Kasumi-1 (cell line): Measurements from ENCODE around the gene RPA3.

Experiments used
- DNase-seq, 2 experiments: peaks; one replicate each; lab custom pipeline; 2025; lab: John Stamatoyannopoulos, UW

The RPA3 gene

DNA sequence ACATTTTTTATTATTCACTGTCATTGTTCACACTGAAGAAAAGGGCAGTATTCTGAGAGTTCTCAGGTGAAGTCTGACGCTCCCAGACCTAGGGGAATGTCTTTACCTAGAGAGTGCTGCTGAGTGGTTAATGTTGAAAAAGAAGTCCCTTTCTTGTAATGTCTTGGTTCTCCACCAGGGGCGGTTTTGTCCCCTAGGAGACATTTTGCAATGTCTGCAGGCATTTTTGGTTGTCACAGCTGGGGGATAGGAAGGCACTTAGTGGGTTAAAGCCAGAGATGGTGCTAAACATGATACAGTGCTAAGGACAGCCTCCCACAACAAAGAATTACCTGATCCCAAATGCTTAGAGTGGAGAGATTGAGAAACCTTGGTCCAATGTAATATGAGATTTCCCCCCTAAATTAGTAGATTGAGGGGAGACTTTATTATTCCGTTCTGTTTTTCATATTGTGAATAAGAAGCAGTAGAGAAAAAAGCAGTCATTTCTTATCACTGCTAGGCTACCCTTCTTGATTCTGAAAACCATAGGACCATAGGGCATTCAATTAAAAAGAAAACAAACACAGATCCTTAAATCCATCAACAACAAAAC lies 64.7 kb downstream of the RPA3 start:
- peak; percentile 9 to 30 for DNase-seq

DNA sequence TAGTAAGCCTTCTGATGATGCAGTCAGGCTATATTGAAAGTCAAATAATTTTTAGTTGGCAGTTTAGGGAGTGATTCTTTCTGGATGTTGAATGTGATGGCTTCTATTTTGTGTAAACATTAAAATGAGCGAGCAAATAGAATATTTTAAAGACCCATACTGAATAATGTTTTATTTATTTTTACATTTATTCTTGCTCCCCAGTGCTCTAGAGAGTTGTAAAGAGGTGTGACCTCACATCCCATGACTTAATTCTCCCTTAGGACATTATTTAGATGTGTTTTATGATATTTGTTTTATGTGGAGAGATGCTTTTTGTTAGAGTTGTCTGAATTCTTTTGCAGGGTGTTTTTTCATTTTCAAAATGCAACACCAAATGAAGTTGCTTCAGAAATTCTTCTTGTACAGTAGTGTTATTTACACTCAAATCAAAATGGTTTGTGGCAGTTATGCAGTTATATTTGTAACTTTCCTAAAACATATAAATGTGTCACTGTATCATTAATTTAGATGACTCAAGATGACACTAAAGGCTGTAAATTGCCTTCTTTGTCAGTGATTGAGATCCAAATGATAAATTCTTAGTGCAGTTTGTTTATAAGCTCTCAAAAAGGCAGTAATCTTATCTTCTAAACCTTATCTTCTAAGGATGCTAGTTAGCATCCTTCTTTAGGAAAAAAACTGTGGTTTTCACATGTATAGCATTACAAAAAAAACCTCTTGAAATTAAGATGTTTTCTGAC lies 65.4 kb downstream of the RPA3 start:
- no peak for DNase-seq

- no peak for DNase-seq
Measured at GRCh38 chr7:7651479-7651878, 66.9 kb downstream of the RPA3 start.

DNA sequence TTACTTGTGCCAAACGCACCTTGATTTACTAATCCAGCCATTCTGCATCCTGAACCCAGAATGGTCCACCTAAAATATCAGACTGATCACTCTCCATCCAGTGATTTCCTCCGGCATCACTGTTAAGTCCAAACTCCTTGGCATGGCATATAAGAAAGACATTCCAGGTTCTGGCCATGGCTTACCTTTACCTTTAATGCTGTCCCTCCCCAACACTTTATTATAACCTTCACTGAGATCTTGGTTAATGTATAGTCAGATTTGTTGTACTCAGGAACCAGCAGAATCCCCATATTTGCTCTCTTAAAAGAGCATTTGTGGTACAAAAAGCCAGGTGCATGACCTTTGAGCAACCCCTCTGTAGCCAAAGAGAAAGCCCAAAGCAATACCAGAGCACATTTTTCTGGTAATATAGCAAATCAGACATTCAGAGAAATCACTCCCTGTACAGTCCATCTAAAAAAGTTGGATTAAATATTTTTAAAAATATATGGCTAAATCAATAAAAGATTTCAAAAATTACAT lies 67.7 kb downstream of the RPA3 start:
- no peak for DNase-seq

GRCh38 chr7:7647495-7648036 lies 70.8 kb downstream of the RPA3 start:
- DNase-seq = no peak

DNA sequence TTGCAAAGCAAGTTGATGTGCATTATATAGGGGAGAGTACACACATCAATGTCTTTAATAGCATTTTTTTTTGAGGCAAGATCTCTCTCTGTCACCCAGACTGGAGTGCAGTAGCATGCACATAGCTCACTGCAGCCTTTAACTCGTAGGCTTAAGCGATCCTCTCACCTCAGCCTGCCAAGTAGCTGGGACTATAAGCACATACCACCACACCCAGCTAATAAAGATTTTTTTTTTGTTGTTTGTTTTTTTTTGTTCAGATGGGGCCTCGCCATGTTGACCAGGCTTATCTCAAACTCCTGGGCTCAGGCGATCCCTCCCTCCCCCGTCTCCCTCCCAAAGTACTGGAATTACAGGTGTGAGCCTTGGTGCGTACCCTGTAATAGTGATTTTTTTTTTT lies 76.3 kb downstream of the RPA3 start:
- DNase-seq = no peak

DNA sequence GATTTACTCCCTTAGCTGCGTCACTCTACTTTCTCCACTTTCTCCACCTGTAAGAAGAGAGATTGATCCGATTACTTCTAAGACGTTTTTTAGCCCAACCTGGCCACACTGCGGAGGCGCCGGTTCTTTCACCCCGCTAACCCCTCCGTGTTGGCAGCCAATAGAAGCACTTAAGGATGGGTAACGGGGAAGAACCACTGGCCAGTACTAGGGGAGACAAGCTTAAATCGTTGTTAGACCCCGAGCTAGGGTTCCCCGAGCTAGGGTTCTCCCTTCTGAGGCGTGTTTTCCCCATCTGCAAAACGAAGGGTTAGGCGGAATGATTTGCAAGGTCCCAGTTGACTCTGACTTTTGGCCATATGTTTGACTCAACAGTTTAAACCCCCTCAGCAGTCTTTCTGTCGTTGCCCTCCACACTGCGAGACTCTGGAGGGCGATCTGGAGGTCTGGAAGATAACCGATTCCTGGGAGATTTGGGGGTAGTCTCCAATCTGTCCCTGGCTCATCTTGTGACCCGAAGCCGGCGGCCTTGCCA lies 77.2 kb downstream of the RPA3 start:
- peak; percentile 31 to 46 for DNase-seq

DNA sequence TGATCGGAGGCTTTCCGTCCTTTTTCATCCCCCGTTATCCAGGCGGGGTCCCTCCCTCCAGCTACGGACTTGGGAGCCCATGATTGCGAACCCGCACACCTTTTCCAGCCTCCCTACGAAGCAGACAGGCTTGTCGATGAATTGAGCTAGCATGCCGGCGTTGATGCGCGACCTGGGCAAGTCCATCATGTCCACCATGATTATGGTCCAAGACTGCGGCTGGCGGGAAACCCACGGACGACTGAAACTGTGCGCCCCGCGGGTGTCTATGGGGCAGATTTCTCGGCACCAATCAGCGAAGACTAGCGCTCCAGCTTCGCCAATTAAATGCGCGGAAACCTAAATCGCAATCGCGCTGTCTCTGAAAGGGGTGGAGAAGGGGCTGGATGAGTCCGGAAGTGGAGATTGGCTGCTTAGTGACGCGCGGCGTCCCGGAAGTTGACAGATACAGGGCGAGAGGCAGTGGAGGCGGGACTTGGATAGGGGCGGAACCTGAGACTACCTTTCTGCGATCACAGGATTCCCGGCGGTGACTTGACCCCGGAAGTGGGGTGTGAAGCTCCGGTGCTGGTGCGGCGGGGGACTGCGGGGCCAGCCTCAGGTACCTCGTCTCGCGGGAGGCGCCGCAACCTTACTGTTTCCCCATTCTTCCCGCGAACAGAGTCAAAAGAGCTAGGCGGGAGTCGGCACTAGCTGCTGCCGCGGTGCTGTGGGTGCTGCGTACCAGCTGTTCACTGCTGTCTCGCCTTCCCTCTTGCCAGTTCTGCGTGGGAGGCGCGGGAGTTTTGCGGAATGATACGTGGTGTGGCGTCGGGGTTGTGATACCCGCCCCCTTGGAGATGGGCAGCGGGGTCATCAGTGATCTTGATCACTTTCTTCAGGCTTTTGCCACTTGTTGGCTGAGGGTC lies 77.9 kb downstream of the RPA3 start, which contains the start of gene UMAD1:
Gene UMAD1 (plus strand): TSS at position 532 of the 908 bp plus-strand sequence. CDS start 32,620 bp downstream, outside the sequence.
- DNase-seq = peak; percentile 90 to 93

- peak; percentile 18 to 24 for DNase-seq
Measured at GRCh38 chr7:7639847-7640220, 78.6 kb downstream of the RPA3 start.

DNA sequence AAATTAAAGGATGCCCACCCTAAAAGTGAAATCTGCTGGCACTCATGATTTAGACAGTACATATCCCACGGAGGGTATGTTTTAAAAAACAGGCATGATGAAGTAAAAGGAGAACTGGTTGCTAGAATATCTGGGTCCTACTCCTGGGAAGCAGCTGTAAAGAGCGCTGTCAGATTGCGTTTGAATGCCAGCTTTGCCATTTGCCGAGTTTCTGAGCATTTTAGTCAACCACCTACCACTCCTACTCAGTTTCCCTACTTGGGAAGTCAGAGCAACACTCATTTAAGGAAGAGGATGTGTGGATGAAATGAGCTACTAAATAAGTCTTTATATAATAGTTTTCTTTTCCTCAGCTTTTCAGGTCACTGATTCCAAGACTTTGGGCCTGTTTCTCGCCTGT lies 79.0 kb downstream of the RPA3 start:
- peak in 1 of 2 experiments; percentile 5 for DNase-seq

DNA sequence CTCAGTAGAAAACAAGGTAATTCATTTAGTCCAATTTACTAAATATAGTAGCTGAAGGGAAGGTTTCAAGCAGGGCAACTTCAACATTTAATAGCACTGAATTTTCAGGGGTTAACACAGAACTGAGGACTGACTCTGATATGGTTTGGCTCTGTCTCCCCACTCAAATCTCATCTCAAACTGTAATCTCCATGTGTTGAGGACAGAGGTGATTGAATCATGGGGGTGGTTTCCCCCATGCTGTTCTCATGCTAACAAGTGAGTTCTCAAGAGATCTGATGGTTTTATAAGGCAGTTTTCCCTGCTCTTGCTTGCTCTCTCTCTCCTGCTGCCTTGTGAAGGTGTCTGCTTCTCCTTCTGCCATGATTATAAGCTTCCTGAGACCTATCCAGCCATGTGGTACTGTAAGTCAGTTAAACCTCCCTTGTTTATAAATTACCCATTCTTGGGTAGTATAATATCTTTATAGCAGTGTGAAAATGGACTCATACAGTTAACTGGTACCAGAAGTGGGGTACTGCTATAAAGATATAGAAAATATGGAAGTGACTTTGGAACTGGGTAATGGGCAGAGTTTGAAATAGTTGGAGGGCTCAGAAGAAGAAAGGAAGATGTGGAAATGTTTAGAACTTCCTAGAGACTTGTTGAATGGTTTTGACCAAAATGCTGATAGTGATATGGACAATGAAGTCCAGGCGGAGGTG lies 87.6 kb downstream of the RPA3 start:
- DNase-seq = no peak

- DNase-seq = no peak
Measured at GRCh38 chr7:7628476-7628875, 89.9 kb downstream of the RPA3 start.

GRCh38 chr7:7620644-7621210 lies 97.7 kb downstream of the RPA3 start:
- DNase-seq = no peak

DNA sequence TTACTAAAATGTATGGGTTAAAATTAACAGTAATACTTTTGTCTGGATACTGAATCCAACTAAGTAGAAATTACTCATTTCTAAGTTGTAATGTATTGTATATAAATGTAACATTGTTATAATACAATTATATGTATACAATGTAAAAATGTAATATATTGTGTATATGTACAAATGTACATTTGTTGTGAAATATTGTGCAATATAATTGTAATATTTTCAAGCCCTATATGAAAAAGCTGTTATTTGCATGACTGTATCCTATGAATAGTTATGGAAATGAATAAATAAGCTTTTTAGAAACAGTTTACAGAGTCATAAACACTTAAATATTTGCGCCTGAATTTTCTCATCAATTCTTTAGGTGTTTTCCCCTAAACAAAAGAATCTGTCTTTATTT lies 98.2 kb downstream of the RPA3 start:
- no peak for DNase-seq

GRCh38 chr7:7618410-7618809 lies 100.0 kb downstream of the RPA3 start:
- no peak for DNase-seq

DNA sequence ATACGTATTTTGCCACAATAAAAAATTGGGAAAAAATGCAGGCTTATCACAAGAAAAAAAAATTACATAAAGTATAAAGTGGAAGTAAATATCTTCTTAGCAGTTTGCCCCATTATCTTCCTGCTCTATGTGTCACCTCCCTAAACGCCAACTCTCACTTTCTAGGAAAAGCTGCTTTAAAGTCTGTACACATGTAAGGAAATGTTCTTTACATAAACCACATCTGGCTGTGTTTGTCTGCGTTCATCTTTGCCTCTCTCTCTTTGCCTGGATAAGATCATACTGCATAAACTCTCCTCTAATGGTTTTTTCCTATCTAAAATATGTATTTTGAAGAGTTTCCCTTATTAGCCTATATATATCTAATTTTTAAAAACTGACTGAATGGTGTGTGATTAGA lies 100.9 kb downstream of the RPA3 start:
- no peak for DNase-seq

GRCh38 chr7:7614018-7614741 lies 104.2 kb downstream of the RPA3 start:
- no peak for DNase-seq

DNA sequence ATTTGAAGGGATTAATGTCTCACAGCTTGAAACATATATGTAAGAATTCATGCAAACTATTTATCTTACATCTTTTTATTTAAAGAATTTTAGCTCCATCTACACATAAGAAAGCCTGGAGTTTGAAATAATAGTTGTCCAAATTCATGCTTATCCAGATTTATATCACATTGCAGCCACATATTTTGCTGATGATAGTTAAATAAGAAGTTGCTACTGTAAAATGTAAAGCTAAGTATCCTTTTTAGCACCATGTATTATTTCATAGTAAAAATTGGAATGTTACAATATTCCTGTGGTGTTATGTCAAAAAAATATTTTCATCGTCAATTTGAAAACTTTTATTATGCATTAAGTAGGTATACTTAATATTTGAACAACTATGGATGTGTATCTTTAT lies 105.2 kb downstream of the RPA3 start:
- no peak for DNase-seq

DNA sequence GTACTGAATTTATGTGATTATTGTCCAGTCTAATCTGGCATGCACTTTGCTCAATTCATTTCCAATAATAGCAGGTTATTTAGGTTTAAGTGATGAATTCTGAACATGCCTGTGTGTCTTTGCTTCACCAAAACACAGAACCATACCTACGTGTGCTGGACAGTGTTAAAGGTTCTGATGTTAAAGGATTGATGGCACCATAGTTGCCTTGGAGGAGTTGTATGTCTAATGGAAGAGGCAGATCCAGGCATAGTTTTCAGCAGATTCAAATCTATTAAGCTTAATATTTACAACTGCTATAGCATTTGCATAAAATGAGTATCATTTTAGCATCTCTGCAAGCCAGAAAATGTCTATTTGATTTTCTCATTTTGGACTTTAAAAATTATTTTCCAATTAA lies 105.9 kb downstream of the RPA3 start:
- no peak for DNase-seq

GRCh38 chr7:7609330-7609729 lies 109.1 kb downstream of the RPA3 start:
- no peak for DNase-seq
